Measurements from ENCODE around the gene RFX3.

Gene RFX3

GRCh38 chr9:3553076-3553765, 27.4 kb upstream of the RFX3 start:
- H3K27ac ChIP-seq (replicated peaks), result no peak overlapping the region
- no peak overlapping the region for H3K4me3 ChIP-seq (replicated peaks; ENCODE audit: insufficient read depth, low read length)
- no peaks in the 10 kb centered on the region for H3K27me3 ChIP-seq (ENCODE audit: insufficient read depth, poor library complexity, severe bottlenecking)
- TF ChIP-seq POLR2AphosphoS5 (IDR thresholded peaks at IDR 0.05; ENCODE audit: low read depth) (no peak), GABPA (IDR thresholded peaks at IDR 0.05; ENCODE audit: low read depth) (no peak), CTCF (IDR thresholded peaks at IDR 0.05; ENCODE audit: insufficient read depth, low read length) (no peak), REST (IDR thresholded peaks at IDR 0.05; ENCODE audit: insufficient replicate concordance, low read depth) (no peak), SPI1 (IDR thresholded peaks at IDR 0.05; ENCODE audit: borderline replicate concordance, low read depth) (no peak)
- no peak for DNase-seq (ENCODE audit: low read depth in 1 of 2, low spot score in 1 of 2)

GRCh38 chr9:3549225-3549624, 23.4 kb upstream of the RFX3 start:
- no peak for DNase-seq (ENCODE audit: low read depth in 1 of 2, low spot score in 1 of 2)
- TF ChIP-seq REST (IDR thresholded peaks at IDR 0.05; ENCODE audit: insufficient replicate concordance, low read depth) (no peak), CTCF (IDR thresholded peaks at IDR 0.05; ENCODE audit: insufficient read depth, low read length) (no peak), GABPA (IDR thresholded peaks at IDR 0.05; ENCODE audit: low read depth) (no peak), POLR2AphosphoS5 (IDR thresholded peaks at IDR 0.05; ENCODE audit: low read depth) (no peak), SPI1 (IDR thresholded peaks at IDR 0.05; ENCODE audit: borderline replicate concordance, low read depth) (no peak)
- H3K27me3 ChIP-seq (ENCODE audit: insufficient read depth, poor library complexity, severe bottlenecking), result no peaks in the 10 kb centered on the region

GRCh38 chr9:3548648-3549047, 22.8 kb upstream of the RFX3 start:
- no peak for DNase-seq (ENCODE audit: low read depth in 1 of 2, low spot score in 1 of 2)
- H3K4me3 ChIP-seq (replicated peaks; ENCODE audit: insufficient read depth, low read length), result no peak overlapping the region
- TF ChIP-seq CTCF (IDR thresholded peaks at IDR 0.05; ENCODE audit: insufficient read depth, low read length) (no peak), REST (IDR thresholded peaks at IDR 0.05; ENCODE audit: insufficient replicate concordance, low read depth) (no peak), POLR2AphosphoS5 (IDR thresholded peaks at IDR 0.05; ENCODE audit: low read depth) (no peak), SPI1 (IDR thresholded peaks at IDR 0.05; ENCODE audit: borderline replicate concordance, low read depth) (no peak), GABPA (IDR thresholded peaks at IDR 0.05; ENCODE audit: low read depth) (no peak)
- H3K27me3 ChIP-seq (ENCODE audit: insufficient read depth, poor library complexity, severe bottlenecking), result no peaks in the 10 kb centered on the region
- no peak overlapping the region for H3K27ac ChIP-seq (replicated peaks)

More at GRCh38 chr9:3549225-3549624, 23.4 kb upstream of the RFX3 start:
- Histone ChIP-seq H3K4me3 (replicated peaks; ENCODE audit: insufficient read depth, low read length) (no peak overlapping the region), H3K27ac (replicated peaks) (no peak overlapping the region)

All from HL-60 (cell line).